ENCODE data around the gene FASTKD2. TPM values are rescaled to one million over a fixed set of nuclear protein-coding genes. Genes with fewer than 3 reads are reported as not detected.

Gene FASTKD2
- total and polyA plus RNA-seq, 2 donors (not counting 3 experiments of a cell fraction or from before 2014, with no cell fraction given): 20.6 to 22.6 TPM

GRCh38 chr2:206740800-206741199, 24.6 kb upstream of the FASTKD2 start:
- Histone ChIP-seq H3K4me2 (ENCODE audit: insufficient read depth, low read length) (no peak overlapping the region), H3K9ac (replicated peaks; ENCODE audit: extremely low read depth, insufficient read depth, low read length) (no peak overlapping the region), H3K79me2 (ENCODE audit: control insufficient read depth, insufficient read depth, low read length) (no peaks in the 10 kb centered on the region), H3K36me3 (ENCODE audit: control insufficient read depth in 2 of 2, extremely low read depth in 1 of 2, insufficient read depth in 2 of 2, low read length in 2 of 2) (no peaks in the 10 kb centered on the region), H3K4me1 (ENCODE audit: control insufficient read depth, extremely low read depth, insufficient read depth, low read length) (no peaks in the 10 kb centered on the region), H2AFZ (ENCODE audit: low read depth, low read length) (no peak overlapping the region), H3K27me3 (ENCODE audit: control insufficient read depth in 2 of 2, insufficient read depth in 2 of 2, low read length in 2 of 2) (peaks cover 0 to 5% of the 10 kb centered on the region in 2 experiments), H3K27ac (ENCODE audit: insufficient read depth, low read depth, low read length) (no peak overlapping the region), H3K4me3 (replicated peaks in 1 of 3; ENCODE audit: insufficient read depth in 1 of 3, low read depth in 1 of 3, low read length in 3 of 3) (no peak overlapping the region), H4K20me1 (replicated peaks; ENCODE audit: control insufficient read depth, extremely low read depth, insufficient read depth, low read length) (no peaks in the 10 kb centered on the region), H3K9me3 (replicated peaks; ENCODE audit: control insufficient read depth, insufficient read depth, low read length) (no peaks in the 10 kb centered on the region), H3K9me1 (replicated peaks; ENCODE audit: control insufficient read depth, extremely low read depth, insufficient read depth, low read length) (no peaks in the 10 kb centered on the region)
- no peak for DNase-seq (ENCODE audit: low read depth, low spot score)
- intact Hi-C loops (cut with micrococcal nuclease): no loop called here
- ChIA-PET POLR2A (no interaction called here), CTCF (no interaction called here)
- no TSS peak for BruUV-seq (replicated peaks)
- dilution Hi-C loops (cut with MboI; ENCODE audit: extremely low pct_ligation_motif_present, low sequenced_read_pairs): no loop called here
- no peak for TF ChIP-seq MAX (IDR thresholded peaks at IDR 0.05; ENCODE audit: insufficient read depth, insufficient read length)
- no peak for TF ChIP-seq JUN (IDR thresholded peaks at IDR 0.05; ENCODE audit: borderline replicate concordance, insufficient read depth, insufficient read length, low read depth)
- TF ChIP-seq POLR2AphosphoS5 (IDR thresholded peaks at IDR 0.05; ENCODE audit: insufficient read depth, low read depth, low read length): no peak
- TF ChIP-seq POLR2A (IDR thresholded peaks at IDR 0.05; ENCODE audit: low read depth, low read length): no peak
- no peak for TF ChIP-seq EZH2 (IDR thresholded peaks at IDR 0.05; ENCODE audit: borderline replicate concordance, low read depth, low read length, severe bottlenecking)
- TF ChIP-seq FOS (IDR thresholded peaks at IDR 0.05; ENCODE audit: borderline replicate concordance, insufficient read depth, low read length): no peak
- TF ChIP-seq CTCF (IDR thresholded peaks at IDR 0.05; ENCODE audit: extremely low read depth in 1 of 2, insufficient read depth in 1 of 2, low read depth in 1 of 2, low read length in 2 of 2): no peak
- TF ChIP-seq MYC (IDR thresholded peaks at IDR 0.05; ENCODE audit: low read depth, low read length): no peak
- no peak for TF ChIP-seq GATA2 (IDR thresholded peaks at IDR 0.05; ENCODE audit: insufficient read depth, insufficient read length, low read depth, low read length)
- FAIRE-seq: no peak

Data from endothelial cell of umbilical vein (primary cell).